Smooth muscle cell (in vitro differentiated cells): ENCODE measurements around the gene EP400. TPM values are rescaled to one million over a fixed set of nuclear protein-coding genes. Genes with fewer than 3 reads are reported as not detected.

Experiments
- DNase-seq: peaks from one replicate; lab custom pipeline; 2025; ENCODE audit not compliant: unreplicated experiment; lab: John Stamatoyannopoulos, UW
- H2AFZ ChIP-seq: fragments of 200-600 bp; sonication (generic); 2 replicates; pipeline ENCODE4 v1.6.0; 2016; ENCODE audit warnings: antibody characterized with exemption, low read depth, mild to moderate bottlenecking
- H3F3A ChIP-seq: fragments of 200-600 bp; sonication (generic); 2 replicates; pipeline ENCODE4 v1.6.0; 2017; ENCODE audit warnings: antibody characterized with exemption, low read depth
- H3K27ac ChIP-seq: fragments of 200-600 bp; sonication (generic); 2 replicates; pipeline ENCODE4 v1.5.1; 2016; ENCODE audit warnings: low read depth, mild to moderate bottlenecking
- H3K27me3 ChIP-seq: fragments of 200-600 bp; sonication (generic); 2 replicates; pipeline ENCODE4 v1.6.1; 2016; ENCODE audit warnings: low read depth, mild to moderate bottlenecking
- H3K36me3 ChIP-seq: fragments of 200-600 bp; sonication (generic); 2 replicates; pipeline ENCODE4 v1.5.1; 2016; ENCODE audit warnings: low read depth
- H3K4me1 ChIP-seq: fragments of 200-600 bp; sonication (generic); 2 replicates; pipeline ENCODE4 v1.5.1; 2016; ENCODE audit warnings: low read depth
- H3K4me2 ChIP-seq: fragments of 200-600 bp; sonication (generic); 2 replicates; pipeline ENCODE4 v1.6.0; 2016; ENCODE audit warnings: mild to moderate bottlenecking
- H3K4me3 ChIP-seq: fragments of 200-600 bp; sonication (generic); 2 replicates; pipeline ENCODE4 v1.5.1; 2016; ENCODE audit warnings: mild to moderate bottlenecking
- H3K79me2 ChIP-seq: fragments of 200-600 bp; sonication (generic); 2 replicates; pipeline ENCODE4 v1.6.0; 2016; ENCODE audit warnings: low read depth, mild to moderate bottlenecking
- H3K9ac ChIP-seq: fragments of 200-600 bp; sonication (generic); 2 replicates; pipeline ENCODE4 v1.6.0; 2016; ENCODE audit warnings: low read depth
- H3K9me3 ChIP-seq: fragments of 200-600 bp; sonication (generic); replicated peaks from 2 replicates; pipeline ENCODE4 v1.5.1; 2016; ENCODE audit warnings: low read depth
- H4K20me1 ChIP-seq: fragments of 200-600 bp; sonication (generic); 2 replicates; pipeline ENCODE4 v1.6.0; 2016; ENCODE audit warnings: low read depth
- WGBS: methylation state at CpG from one replicate; pipeline ENCODE4 v1.1.7; 2016; ENCODE audit warnings: low lambda C conversion rate; 5-methylcytosine and 5-hydroxymethylcytosine counted together
- polyA plus RNA-seq: library from polyadenylated mRNA; unstranded; fragments of >200 nt; fragmentation: Nextera tagmentation; extraction: Ambion mirVana; gene quantifications from 2 replicates; pipeline ENCODE4 v1.2.1, GENCODE V29; 2016
- total RNA-seq: library from RNA; depleted of rRNA; stranded (reverse); fragments of >200 nt; gene quantifications from 2 replicates; pipeline ENCODE4 v1.2.3, GENCODE V29; 2014
- TF ChIP-seq, protein P1 (sequence below): fragments of 200-600 bp; sonication (generic); IDR thresholded peaks from 2 replicates; pipeline ENCODE4 v1.5.1; 2017; ENCODE audit warnings: borderline replicate concordance, mild to moderate bottlenecking, antibody characterized with exemption; ENCODE audit not compliant: insufficient read depth, poor library complexity, severe bottlenecking

The EP400 gene
- total and polyA plus RNA-seq, 2 experiments from 2014 or later = 6.6 to 13.6 TPM

DNA sequence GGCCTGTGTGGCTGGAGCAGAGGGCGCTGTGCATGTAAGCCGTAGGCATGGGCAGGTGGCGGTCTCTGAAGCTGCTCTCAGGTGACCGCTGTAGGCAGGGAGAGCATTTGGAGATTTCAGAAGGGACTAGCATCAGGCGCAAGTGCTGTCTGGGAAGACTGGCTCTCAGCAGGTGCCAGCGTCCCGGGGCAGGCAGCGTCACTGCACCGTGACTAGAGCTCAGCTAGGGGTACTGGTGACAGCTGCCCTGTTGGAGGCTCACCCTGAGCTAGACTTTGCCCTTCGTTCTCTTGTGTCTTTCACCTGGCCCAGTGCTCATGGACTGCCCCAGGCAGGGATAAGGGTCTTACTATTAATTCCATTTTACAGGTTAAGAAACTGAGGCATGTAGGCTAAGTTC, 115.5 kb downstream of the EP400 start:
- H3K4me1 ChIP-seq = no peaks in the 10 kb centered on the region
- 98% methylated on average over 10 of the region's 10 CpGs for WGBS
- no peak overlapping the region for H2AFZ ChIP-seq
- TF ChIP-seq, protein P1, sequence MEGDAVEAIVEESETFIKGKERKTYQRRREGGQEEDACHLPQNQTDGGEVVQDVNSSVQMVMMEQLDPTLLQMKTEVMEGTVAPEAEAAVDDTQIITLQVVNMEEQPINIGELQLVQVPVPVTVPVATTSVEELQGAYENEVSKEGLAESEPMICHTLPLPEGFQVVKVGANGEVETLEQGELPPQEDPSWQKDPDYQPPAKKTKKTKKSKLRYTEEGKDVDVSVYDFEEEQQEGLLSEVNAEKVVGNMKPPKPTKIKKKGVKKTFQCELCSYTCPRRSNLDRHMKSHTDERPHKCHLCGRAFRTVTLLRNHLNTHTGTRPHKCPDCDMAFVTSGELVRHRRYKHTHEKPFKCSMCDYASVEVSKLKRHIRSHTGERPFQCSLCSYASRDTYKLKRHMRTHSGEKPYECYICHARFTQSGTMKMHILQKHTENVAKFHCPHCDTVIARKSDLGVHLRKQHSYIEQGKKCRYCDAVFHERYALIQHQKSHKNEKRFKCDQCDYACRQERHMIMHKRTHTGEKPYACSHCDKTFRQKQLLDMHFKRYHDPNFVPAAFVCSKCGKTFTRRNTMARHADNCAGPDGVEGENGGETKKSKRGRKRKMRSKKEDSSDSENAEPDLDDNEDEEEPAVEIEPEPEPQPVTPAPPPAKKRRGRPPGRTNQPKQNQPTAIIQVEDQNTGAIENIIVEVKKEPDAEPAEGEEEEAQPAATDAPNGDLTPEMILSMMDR = no peak
- no peaks in the 10 kb centered on the region for H3K27me3 ChIP-seq
- no peak overlapping the region for H3K27ac ChIP-seq
- no peaks in the 10 kb centered on the region for H4K20me1 ChIP-seq
- H3K9me3 ChIP-seq = no peaks in the 10 kb centered on the region
- H3K36me3 ChIP-seq = no peaks in the 10 kb centered on the region
- no peaks in the 10 kb centered on the region for H3F3A ChIP-seq
- H3K9ac ChIP-seq = no peak overlapping the region
- H3K4me3 ChIP-seq = no peak overlapping the region
- no peaks in the 10 kb centered on the region for H3K79me2 ChIP-seq
- no peak overlapping the region for H3K4me2 ChIP-seq
- DNase-seq = no peak

- Histone ChIP-seq H3K4me1 (no peaks in the 10 kb centered on the region), H3K9me3 (no peaks in the 10 kb centered on the region), H3F3A (no peaks in the 10 kb centered on the region), H3K27me3 (no peaks in the 10 kb centered on the region), H3K27ac (no peak overlapping the region), H3K9ac (no peak overlapping the region), H3K4me2 (no peak overlapping the region), H2AFZ (no peak overlapping the region), H3K79me2 (no peaks in the 10 kb centered on the region), H4K20me1 (no peaks in the 10 kb centered on the region), H3K4me3 (no peak overlapping the region), H3K36me3 (no peaks in the 10 kb centered on the region)
- 97% methylated on average over 4 of the region's 4 CpGs for WGBS
- TF ChIP-seq, protein P1 = no peak
- no peak for DNase-seq
Measured at GRCh38 chr12:132065609-132066344, 116.0 kb downstream of the EP400 start.

DNA sequence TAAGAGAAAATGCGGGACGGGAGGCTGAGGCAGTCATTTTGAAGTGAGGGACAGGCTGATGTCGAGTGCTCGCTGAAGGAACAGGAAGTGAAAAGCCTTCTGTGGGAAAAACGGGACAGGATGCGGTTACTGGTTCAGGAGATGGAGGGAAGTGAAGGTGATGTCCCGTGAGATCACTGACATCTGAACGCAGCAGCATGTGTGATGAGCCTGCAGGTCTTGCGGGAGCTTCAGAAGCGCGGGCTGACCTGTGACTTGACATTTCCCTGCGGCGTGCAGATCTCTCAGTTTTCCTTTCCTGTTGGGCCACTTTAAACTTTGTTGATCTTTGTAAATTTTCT, 116.6 kb downstream of the EP400 start:
- no peaks in the 10 kb centered on the region for H3F3A ChIP-seq
- no peaks in the 10 kb centered on the region for H3K27me3 ChIP-seq
- H3K4me1 ChIP-seq = no peaks in the 10 kb centered on the region
- H4K20me1 ChIP-seq = no peaks in the 10 kb centered on the region
- H3K9me3 ChIP-seq = no peaks in the 10 kb centered on the region
- no peaks in the 10 kb centered on the region for H3K36me3 ChIP-seq
- no peak for DNase-seq
- TF ChIP-seq, protein P1 = no peak
- no peak overlapping the region for H3K4me2 ChIP-seq
- no peak overlapping the region for H3K4me3 ChIP-seq
- no peak overlapping the region for H3K27ac ChIP-seq
- no peaks in the 10 kb centered on the region for H3K79me2 ChIP-seq
- H2AFZ ChIP-seq = no peak overlapping the region
- no peak overlapping the region for H3K9ac ChIP-seq
- 97% methylated on average over 13 of the region's 13 CpGs for WGBS

- 98% methylated on average over 16 of the region's 23 CpGs for WGBS
- H3K4me2 ChIP-seq = no peak overlapping the region
- H3K9ac ChIP-seq = no peak overlapping the region
- no peaks in the 10 kb centered on the region for H3K4me1 ChIP-seq
- no peaks in the 10 kb centered on the region for H4K20me1 ChIP-seq
- H3K79me2 ChIP-seq = no peaks in the 10 kb centered on the region
- no peak overlapping the region for H3K4me3 ChIP-seq
- H3K27ac ChIP-seq = no peak overlapping the region
- TF ChIP-seq, protein P1 = no peak
- no peaks in the 10 kb centered on the region for H3K36me3 ChIP-seq
- no peaks in the 10 kb centered on the region for H3F3A ChIP-seq
- H3K9me3 ChIP-seq = no peaks in the 10 kb centered on the region
- H3K27me3 ChIP-seq = no peaks in the 10 kb centered on the region
- DNase-seq = no peak
- H2AFZ ChIP-seq = no peak overlapping the region
Measured at GRCh38 chr12:132066749-132067148, 117.0 kb downstream of the EP400 start.
